Camera-type eye (tissue), 1 donor: ENCODE data around the gene ALOX15B. TPM values are rescaled to one million over a fixed set of nuclear protein-coding genes. Genes with fewer than 3 reads are reported as not detected.

Source experiments
- total RNA-seq: library from RNA; depleted of rRNA; stranded (reverse); fragments of >200 nt; gene quantifications from one replicate; pipeline ENCODE4 v1.2.3, GENCODE V29; 2014

The ALOX15B gene, protein sequence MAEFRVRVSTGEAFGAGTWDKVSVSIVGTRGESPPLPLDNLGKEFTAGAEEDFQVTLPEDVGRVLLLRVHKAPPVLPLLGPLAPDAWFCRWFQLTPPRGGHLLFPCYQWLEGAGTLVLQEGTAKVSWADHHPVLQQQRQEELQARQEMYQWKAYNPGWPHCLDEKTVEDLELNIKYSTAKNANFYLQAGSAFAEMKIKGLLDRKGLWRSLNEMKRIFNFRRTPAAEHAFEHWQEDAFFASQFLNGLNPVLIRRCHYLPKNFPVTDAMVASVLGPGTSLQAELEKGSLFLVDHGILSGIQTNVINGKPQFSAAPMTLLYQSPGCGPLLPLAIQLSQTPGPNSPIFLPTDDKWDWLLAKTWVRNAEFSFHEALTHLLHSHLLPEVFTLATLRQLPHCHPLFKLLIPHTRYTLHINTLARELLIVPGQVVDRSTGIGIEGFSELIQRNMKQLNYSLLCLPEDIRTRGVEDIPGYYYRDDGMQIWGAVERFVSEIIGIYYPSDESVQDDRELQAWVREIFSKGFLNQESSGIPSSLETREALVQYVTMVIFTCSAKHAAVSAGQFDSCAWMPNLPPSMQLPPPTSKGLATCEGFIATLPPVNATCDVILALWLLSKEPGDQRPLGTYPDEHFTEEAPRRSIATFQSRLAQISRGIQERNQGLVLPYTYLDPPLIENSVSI
- 0.27 TPM for total RNA-seq

DNA sequence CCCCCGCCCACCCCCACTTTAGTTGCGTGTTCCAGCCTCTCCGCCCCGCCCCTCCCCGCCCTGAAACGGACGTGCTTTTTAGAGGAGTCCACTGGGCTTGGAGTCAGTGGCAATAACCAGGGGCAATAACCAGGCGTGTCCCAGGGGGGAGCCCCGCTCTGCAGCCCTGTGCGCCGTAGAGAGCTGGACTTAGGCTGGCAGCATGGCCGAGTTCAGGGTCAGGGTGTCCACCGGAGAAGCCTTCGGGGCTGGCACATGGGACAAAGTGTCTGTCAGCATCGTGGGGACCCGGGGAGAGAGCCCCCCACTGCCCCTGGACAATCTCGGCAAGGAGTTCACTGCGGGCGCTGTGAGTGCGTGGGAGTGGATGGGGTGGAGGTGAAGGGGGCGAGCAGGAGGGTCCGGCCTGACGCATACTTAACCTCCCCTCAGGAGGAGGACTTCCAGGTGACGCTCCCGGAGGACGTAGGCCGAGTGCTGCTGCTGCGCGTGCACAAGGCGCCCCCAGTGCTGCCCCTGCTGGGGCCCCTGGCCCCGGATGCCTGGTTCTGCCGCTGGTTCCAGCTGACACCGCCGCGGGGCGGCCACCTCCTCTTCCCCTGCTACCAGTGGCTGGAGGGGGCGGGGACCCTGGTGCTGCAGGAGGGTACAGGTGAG lies at the start of gene ALOX15B:
Gene ALOX15B, plus strand, starts transcription at position 106 of the 657 bp plus-strand sequence. Its CDS starts 97 bp downstream, at position 203.

DNA sequence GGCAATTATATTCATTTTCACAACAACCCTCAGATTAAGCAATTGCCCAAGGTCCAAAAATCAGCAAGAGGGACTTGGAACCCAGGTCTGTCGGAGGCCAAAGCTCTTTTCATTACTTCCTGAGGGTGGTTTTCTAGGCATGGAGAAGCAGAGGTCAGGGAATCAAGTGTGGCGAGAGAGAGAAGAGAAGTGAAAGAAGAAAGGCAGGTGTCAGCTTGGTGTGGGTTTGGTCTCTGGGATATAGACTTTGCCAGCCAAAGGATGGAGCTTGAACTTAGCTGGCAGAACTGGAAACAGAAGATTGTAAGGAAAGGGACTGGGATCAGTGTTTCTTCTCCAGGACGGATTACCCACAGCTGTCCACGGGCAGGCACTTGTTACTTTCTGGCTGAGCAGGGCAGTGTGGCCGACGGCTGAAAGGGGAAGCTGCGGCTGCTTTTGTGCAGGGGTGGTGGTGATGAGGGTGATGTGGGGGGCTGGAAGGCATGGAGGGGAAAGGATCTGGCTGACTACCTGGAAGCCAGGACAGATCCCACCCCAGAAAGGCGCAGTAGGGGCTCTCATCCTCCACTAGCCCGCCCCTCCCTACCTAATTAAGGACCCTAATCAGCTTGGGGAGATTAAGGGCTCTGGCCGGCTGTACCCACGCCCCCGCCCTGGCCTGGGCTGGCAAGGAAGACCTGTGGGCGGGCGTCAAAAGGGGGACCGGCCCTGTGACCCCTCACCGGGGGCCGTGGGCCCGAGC lies 36.7 kb upstream of the ALOX15B start, which contains the start of gene GUCY2D:
Gene GUCY2D, plus strand, starts transcription at position 640 of the 745 bp plus-strand sequence. CDS start 433 bp downstream, outside the sequence.

DNA sequence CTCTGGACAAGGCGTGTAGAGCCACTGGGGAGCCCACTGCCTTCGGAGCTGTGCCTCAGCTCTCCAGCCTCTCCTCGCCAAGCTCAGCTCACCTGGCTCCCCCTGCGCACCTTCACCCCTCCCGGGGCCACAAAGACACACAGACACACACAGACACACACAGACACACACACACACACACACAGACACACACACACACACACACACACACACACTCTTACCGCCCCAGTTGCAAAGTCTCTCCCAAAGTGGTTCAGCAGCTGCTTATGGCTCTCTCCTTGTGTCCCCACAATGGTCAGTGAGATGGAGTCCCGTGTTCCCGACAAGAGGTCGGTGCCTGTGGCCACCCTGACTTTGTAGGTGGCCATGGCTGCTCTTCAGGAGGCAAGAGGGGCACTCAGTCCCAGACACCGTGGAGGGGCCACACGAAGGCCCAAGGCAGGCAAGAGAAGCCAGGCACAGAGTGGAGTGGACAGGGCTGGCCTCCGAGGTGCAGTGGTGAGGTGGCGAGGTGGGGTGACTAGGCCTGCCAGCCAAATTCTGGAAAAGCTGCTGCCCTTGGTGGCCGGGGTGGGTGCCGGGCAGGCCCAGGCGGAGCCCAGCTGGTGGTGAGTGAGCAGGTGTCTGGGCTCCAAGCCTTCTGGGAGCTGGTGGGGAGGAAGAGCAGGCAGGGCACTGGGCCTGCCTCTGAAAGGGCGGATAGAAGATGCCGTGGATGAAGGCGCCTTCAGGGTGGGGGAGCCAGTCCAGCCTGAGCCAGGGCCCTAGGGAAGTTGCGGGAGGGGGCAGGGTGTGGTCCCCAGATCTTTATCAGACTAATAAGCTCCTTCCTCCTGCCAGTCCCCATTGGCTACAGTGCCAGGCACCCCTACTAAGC lies 48.5 kb downstream of the ALOX15B start, which contains the start of gene ALOX12B:
Gene ALOX12B, minus strand, starts transcription at position 642 of the 877 bp plus-strand sequence. Its CDS starts 274 bp downstream, at position 368.

Other genes with a start within 250 kb of the ALOX15B start
- 24.5 TPM for gene KDM6B, start 204.8 kb upstream of the ALOX15B start, total RNA-seq
- gene TMEM88, start 184.0 kb upstream of the ALOX15B start, total RNA-seq = 4.4 TPM
- gene NAA38, start 181.5 kb upstream of the ALOX15B start, total RNA-seq = 24.0 TPM
- 24.2 TPM for gene CYB5D1, start 181.1 kb upstream of the ALOX15B start, total RNA-seq
- 140 TPM for gene CHD3, start 150.3 kb upstream of the ALOX15B start, total RNA-seq
- 32.9 TPM for gene RNF227, start 122.8 kb upstream of the ALOX15B start, total RNA-seq
- gene KCNAB3, start 109.2 kb upstream of the ALOX15B start, total RNA-seq = 8.0 TPM
- gene TRAPPC1, start 107.1 kb upstream of the ALOX15B start, total RNA-seq = 35.0 TPM
- 30.6 TPM for gene CNTROB, start 106.9 kb upstream of the ALOX15B start, total RNA-seq
- gene GUCY2D, start 36.4 kb upstream of the ALOX15B start, total RNA-seq = 26.8 TPM
- gene ALOX12B, start 48.7 kb downstream of the ALOX15B start, total RNA-seq = 0.99 TPM
- gene ALOXE3, start 79.5 kb downstream of the ALOX15B start, total RNA-seq = not detected
- gene HES7, start 85.0 kb downstream of the ALOX15B start, total RNA-seq = not detected
- gene PER1, start 113.3 kb downstream of the ALOX15B start, total RNA-seq = 75.9 TPM
- gene VAMP2, start 123.9 kb downstream of the ALOX15B start, total RNA-seq = 47.6 TPM
- gene TMEM107, start 137.3 kb downstream of the ALOX15B start, total RNA-seq = 34.0 TPM
- 8.2 TPM for gene BORCS6, start 151.1 kb downstream of the ALOX15B start, total RNA-seq
- 16.6 TPM for gene AURKB, start 171.5 kb downstream of the ALOX15B start, total RNA-seq
- 30.5 TPM for gene CTC1, start 209.0 kb downstream of the ALOX15B start, total RNA-seq
- gene PFAS, start 210.2 kb downstream of the ALOX15B start, total RNA-seq = 26.1 TPM
- 12.0 TPM for gene RANGRF, start 249.6 kb downstream of the ALOX15B start, total RNA-seq